SK-N-SH (cell line): ENCODE measurements around the gene PIBF1.

Source experiments
- CTCF ChIP-seq: fragments of 200-600 bp; sonication (generic); IDR thresholded peaks from 2 replicates; pipeline ENCODE4 v1.6.1; 2017; ENCODE audit warnings: antibody characterized with exemption, mild to moderate bottlenecking, moderate library complexity
- EP300 ChIP-seq, 2 experiments: IDR thresholded peaks; 2 replicates each; pipeline versions ENCODE4 v1.4.0 to v1.6.1; 2012; ENCODE audit warnings: borderline replicate concordance in 1 of 2, low read depth in 1 of 2, low read length in 1 of 2
- MAX ChIP-seq: IDR thresholded peaks from 2 replicates; pipeline ENCODE4 v1.4.0; 2012; ENCODE audit warnings: low read depth
- RFX5 ChIP-seq: IDR thresholded peaks from 2 replicates; pipeline ENCODE4 v1.6.1; 2012; ENCODE audit warnings: mild to moderate bottlenecking, improper control_type of control experiment, low read length

GRCh38 chr13:73015805-73016204 lies 233.9 kb downstream of the PIBF1 start:
- TF ChIP-seq RFX5 (no peak), MAX (no peak), CTCF (no peak), EP300 (IDR thresholded peaks at IDR 0.05; ENCODE audit: borderline replicate concordance in 1 of 2, low read depth in 1 of 2, low read length in 1 of 2) (no peak)
